Renal cortical epithelial cell (primary cell): ENCODE results near the gene S1PR2. TPM values are rescaled to one million over a fixed set of nuclear protein-coding genes. Genes with fewer than 3 reads are reported as not detected.
"Not testable (repeated sequence)": the region's sequence is repeated elsewhere in the genome, so short reads cannot be mapped to it uniquely, and the experiment has no call there.

Experiments used
- DNase-seq: peaks from one replicate; pipeline ENCODE4 v3.0.0-alpha.2; 2011; ENCODE audit warnings: low read depth
- total RNA-seq: library from RNA; depleted of rRNA; stranded (reverse); fragments of >200 nt; gene quantifications from 2 replicates; pipeline ENCODE4 v1.2.3, GENCODE V29; 2014

S1PR2 gene
- total RNA-seq, 1 donor from 2014 or later = 3.0 TPM

- DNase-seq = peak; percentile 31
Measured at GRCh38 chr19:10191347-10191746, 39.8 kb downstream of the S1PR2 start.

DNA sequence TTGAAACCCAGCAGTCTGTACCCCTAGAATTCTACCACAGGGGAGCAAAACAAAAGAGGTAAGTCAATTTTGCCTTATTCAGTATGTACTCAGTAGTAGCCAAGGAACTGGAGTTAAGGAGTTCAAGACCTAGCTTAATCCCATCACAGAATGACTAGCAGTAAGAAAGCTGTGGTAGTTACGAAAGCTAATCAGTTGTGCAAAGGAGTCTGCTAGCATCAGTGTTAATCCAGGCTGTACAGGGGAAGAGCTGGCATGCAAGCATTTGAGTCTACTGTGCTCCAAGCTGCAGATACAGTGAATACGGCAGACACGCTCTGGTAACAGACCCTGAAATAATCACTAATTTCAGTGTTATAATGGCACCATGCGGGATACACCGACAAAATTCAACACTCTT lies 41.1 kb downstream of the S1PR2 start:
- no peak for DNase-seq

- DNase-seq = no peak
Measured at GRCh38 chr19:10189616-10190015, 41.5 kb downstream of the S1PR2 start.

- DNase-seq = no peak
Measured at GRCh38 chr19:10187315-10187714, 43.8 kb downstream of the S1PR2 start.

DNA sequence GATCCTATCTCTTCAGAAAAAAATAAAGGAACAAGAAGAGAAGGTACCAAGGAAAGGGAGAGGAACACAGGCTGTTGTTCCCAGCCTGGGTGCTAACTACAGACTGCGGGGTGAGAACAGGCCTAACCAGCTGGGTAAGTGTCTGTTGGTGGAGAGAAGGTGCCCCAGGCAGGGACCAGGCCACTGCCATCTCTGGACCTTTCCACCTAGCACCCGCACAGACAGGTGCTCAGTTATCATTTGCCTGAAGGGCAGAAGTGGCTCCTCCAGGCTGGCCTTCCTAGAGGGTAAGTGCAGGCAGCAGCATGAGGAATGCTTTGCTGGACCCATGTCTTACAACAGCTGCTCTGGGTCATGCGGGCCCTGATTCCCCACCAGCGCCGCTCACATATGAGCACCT lies 46.5 kb downstream of the S1PR2 start:
- DNase-seq = no peak

GRCh38 chr19:10183926-10184325 lies 47.2 kb downstream of the S1PR2 start:
- DNase-seq = no peak

DNA sequence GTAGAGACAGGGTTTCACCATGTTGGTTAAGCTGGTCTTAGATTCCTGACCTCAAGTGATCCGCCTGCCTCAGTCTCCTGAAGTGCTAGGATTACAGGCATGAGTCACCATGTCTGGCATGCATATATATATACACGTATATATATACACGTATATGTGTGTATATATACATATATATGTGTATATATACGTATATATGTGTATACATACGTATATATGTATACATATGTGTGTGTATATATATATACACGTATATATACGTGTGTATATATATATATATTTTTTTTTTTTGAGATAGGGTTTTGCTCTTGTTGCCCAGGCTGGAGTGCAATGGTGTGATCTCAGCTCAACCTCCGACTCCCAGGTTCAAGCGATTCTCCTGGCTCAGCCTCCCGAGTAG lies 48.3 kb downstream of the S1PR2 start:
- no peak for DNase-seq

DNA sequence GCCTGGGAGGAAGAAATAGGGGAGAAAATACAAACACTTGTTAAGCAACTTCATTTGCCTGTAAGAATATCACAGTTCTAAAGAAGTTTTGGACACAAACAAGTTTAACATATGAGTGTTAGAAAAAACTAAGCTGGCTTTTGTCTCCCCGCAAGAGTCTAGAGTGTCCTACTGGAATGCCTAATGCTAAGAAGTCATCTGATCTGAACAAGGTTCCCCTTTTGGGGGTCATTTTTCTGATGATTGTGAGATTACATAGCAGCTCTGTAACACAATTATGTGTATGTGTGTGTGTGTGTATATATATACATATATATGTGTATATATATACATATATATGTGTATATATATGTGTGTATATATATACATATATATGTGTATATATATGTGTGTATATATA lies 49.1 kb downstream of the S1PR2 start:
- DNase-seq = no peak

GRCh38 chr19:10180459-10180858 lies 50.7 kb downstream of the S1PR2 start:
- DNase-seq = no peak

DNA sequence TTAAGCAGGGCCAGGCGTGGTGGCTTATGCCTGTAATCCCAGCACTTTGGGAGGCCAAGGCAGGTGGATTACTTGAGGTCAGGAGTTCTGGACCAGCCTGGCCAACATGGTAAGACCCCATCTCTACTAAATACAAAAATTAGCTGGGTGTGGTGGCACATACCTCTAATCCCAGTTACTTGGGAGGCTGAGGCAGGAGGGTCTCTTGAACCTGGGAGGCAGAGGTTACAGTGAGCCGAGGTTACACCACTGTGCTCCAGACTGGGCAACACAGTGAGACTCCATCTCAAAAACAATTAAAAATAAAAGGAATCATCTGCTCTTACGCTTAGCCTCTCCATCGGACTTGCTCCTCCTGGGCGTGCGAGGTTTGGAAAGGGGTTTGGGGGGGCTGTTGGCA lies 51.1 kb downstream of the S1PR2 start:
- not testable (repeated sequence) for DNase-seq

DNA sequence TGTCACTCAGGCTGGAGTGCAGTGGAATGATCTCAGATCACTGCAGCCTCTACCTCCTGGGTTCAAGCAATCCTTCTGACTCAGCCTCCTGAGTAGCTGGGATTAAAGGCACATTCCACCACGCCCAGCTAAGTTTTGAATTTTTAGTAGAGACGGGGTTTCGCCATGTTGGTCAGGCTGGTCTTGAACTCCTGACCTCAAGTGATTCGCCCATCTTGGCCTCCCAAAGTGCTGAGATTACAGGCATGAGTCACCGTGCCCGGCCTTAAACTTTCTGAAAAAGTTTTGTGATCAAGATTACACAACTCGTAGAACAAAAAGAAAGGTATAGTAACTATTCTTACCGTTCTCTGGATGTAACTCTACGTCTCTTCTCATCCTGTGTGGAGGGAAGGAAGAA lies 57.6 kb downstream of the S1PR2 start:
- DNase-seq = peak; percentile 12

Other genes with a start within 250 kb of the S1PR2 start
- not detected in 2 replicates for gene COL5A3, start 220.8 kb downstream of the S1PR2 start, total RNA-seq
- gene RDH8, start 217.8 kb downstream of the S1PR2 start, total RNA-seq = not detected in 2 replicates
- 22.1 and 24.1 TPM in 2 replicates for gene SHFL, start 145.0 kb downstream of the S1PR2 start, total RNA-seq
- gene ANGPTL6, start 128.7 kb downstream of the S1PR2 start, total RNA-seq = under 0.01 and 0.35 TPM in 2 replicates
- 41.0 and 46.2 TPM in 2 replicates for gene PPAN, start 125.0 kb downstream of the S1PR2 start, total RNA-seq
- 10.2 TPM in 1 of 2 replicates, not detected in the other for gene P2RY11, start 119.6 kb downstream of the S1PR2 start, total RNA-seq
- gene EIF3G, start 111.4 kb downstream of the S1PR2 start, total RNA-seq = 309 and 416 TPM in 2 replicates
- gene DNMT1, start 36.4 kb downstream of the S1PR2 start, total RNA-seq = 37.4 and 38.0 TPM in 2 replicates
- gene MRPL4, start 20.9 kb upstream of the S1PR2 start, total RNA-seq = 23.1 and 29.5 TPM in 2 replicates
- 38.4 and 130 TPM in 2 replicates for gene ICAM1, start 39.8 kb upstream of the S1PR2 start, total RNA-seq
- 0.35 and 0.69 TPM in 2 replicates for gene ICAM4, start 55.6 kb upstream of the S1PR2 start, total RNA-seq
- gene ICAM5, start 58.6 kb upstream of the S1PR2 start, total RNA-seq = 0.40 and 1.6 TPM in 2 replicates
- 0.17 and 0.70 TPM in 2 replicates for gene ZGLP1, start 78.5 kb upstream of the S1PR2 start, total RNA-seq
- 22.2 and 47.1 TPM in 2 replicates for gene FDX2, start 84.7 kb upstream of the S1PR2 start, total RNA-seq
- gene RAVER1, start 102.2 kb upstream of the S1PR2 start, total RNA-seq = 8.0 and 33.1 TPM in 2 replicates
- gene ICAM3, start 108.3 kb upstream of the S1PR2 start, total RNA-seq = 2.8 and 7.6 TPM in 2 replicates
- gene TYK2, start 149.2 kb upstream of the S1PR2 start, total RNA-seq = 66.7 and 74.2 TPM in 2 replicates
- 187 and 245 TPM in 2 replicates for gene CDC37, start 172.2 kb upstream of the S1PR2 start, total RNA-seq
- 1.0 and 8.7 TPM in 2 replicates for gene PDE4A, start 189.2 kb upstream of the S1PR2 start, total RNA-seq